C4-2B (cell line): ENCODE results near the gene SNTG2.

Source experiments
- H3K27ac ChIP-seq: fragments of 450-650 bp; 2 replicates; pipeline ENCODE4 v1.5.1; 2017
- CTCF ChIP-seq: fragments of 450-650 bp; conservative IDR thresholded peaks from 2 replicates; pipeline ENCODE4 v1.5.1; 2017; ENCODE audit warnings: mild to moderate bottlenecking
- ZFX ChIP-seq: fragments of 450-650 bp; IDR thresholded peaks from 2 replicates; pipeline ENCODE4 v1.6.1; 2017

Gene SNTG2

GRCh38 chr2:1147873-1148612 is 197.4 kb downstream of the SNTG2 start:
- no peak for TF ChIP-seq CTCF
- no peak for TF ChIP-seq ZFX
- H3K27ac ChIP-seq, result no peak overlapping the region

GRCh38 chr2:1150724-1151511 is 200.3 kb downstream of the SNTG2 start:
- no peak overlapping the region for H3K27ac ChIP-seq
- TF ChIP-seq ZFX (no peak), CTCF (no peak)

GRCh38 chr2:1152375-1152774 is 201.7 kb downstream of the SNTG2 start:
- TF ChIP-seq CTCF (no peak), ZFX (no peak)
- no peak overlapping the region for H3K27ac ChIP-seq

GRCh38 chr2:1153920-1154319 is 203.3 kb downstream of the SNTG2 start:
- TF ChIP-seq CTCF (no peak), ZFX (no peak)
- H3K27ac ChIP-seq, result no peak overlapping the region

- TF ChIP-seq CTCF (no peak), ZFX (no peak)
- H3K27ac ChIP-seq, result no peak overlapping the region
Observed at GRCh38 chr2:1154710-1155594, 204.3 kb downstream of the SNTG2 start.

GRCh38 chr2:1156059-1156458 is 205.4 kb downstream of the SNTG2 start:
- no peak overlapping the region for H3K27ac ChIP-seq
- TF ChIP-seq CTCF, result no peak
- TF ChIP-seq ZFX, result no peak
